WI38 (cell line): ENCODE data around the gene YOD1.

ENCODE experiments used
- H3K4me3 ChIP-seq: 2 replicates; pipeline ENCODE4 v1.5.1; 2011; ENCODE audit warnings: low read depth, mild to moderate bottlenecking, control low read depth, low read length
- TF ChIP-seq, protein P1 (sequence below): IDR thresholded peaks from 2 replicates; pipeline ENCODE4 v1.5.1; 2012; ENCODE audit warnings: low read depth, mild to moderate bottlenecking, control low read depth, low read length

YOD1 gene

DNA sequence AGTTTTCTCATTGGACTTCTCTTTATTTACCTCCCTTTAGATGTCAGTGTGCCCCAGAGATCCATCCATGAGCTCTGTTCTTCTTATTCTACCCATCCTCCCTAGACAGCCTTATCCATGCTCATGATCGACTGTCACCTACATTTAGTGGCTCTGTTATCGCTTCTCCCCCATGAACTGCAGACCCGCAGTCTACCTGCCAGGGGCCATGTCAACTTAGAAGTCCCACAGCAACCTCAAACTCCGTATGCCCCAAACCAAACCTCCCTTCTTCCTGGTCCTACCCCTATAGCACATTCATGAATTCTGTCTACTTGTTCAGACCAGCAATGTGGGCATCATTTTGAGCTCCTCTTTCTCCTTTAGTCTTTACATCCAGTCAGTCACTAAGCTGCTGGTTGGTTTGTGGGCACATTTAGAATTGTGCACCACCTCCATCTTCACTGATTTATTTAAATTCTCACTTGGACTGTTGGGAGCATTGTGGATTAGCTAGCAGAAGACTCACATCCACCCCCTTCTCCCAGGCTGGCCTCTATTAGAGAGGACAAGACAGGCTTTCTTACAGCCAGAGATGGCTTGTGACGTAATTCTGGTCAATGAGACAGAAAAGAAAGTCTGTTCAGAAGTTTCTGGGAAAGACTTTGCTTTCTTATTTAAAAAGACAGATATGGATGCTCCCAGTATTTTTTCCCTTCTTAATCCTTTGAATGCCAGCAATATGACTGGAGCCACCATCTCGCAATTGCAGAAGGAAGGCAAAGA lies 37.5 kb downstream of the YOD1 start:
- H3K4me3 ChIP-seq: no peak overlapping the region
- TF ChIP-seq, protein P1, sequence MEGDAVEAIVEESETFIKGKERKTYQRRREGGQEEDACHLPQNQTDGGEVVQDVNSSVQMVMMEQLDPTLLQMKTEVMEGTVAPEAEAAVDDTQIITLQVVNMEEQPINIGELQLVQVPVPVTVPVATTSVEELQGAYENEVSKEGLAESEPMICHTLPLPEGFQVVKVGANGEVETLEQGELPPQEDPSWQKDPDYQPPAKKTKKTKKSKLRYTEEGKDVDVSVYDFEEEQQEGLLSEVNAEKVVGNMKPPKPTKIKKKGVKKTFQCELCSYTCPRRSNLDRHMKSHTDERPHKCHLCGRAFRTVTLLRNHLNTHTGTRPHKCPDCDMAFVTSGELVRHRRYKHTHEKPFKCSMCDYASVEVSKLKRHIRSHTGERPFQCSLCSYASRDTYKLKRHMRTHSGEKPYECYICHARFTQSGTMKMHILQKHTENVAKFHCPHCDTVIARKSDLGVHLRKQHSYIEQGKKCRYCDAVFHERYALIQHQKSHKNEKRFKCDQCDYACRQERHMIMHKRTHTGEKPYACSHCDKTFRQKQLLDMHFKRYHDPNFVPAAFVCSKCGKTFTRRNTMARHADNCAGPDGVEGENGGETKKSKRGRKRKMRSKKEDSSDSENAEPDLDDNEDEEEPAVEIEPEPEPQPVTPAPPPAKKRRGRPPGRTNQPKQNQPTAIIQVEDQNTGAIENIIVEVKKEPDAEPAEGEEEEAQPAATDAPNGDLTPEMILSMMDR: no peak

- TF ChIP-seq, protein P1: no peak
- no peak overlapping the region for H3K4me3 ChIP-seq
Measured at GRCh38 chr1:207010726-207011125, 40.3 kb downstream of the YOD1 start.

DNA sequence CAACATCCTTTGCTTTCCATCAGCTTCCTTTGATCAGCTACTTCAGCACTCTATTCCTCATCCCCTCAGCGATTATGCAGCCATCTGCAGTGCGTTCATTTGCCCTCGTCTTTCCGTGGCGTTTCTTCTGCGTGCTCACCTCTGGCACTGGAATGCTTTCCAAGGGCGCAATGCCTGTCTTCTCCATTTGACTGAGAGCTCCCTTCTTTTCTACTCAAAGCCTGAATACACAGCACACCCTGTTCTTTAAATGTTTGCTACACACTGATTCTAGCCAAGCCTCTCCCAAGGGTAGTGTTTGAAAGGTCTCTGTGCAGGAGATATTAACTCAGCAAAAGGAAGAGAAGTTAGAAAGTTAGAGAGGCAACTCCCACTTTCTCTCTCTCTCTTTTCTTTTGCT lies 41.1 kb downstream of the YOD1 start:
- no peak overlapping the region for H3K4me3 ChIP-seq
- TF ChIP-seq, protein P1: no peak

- TF ChIP-seq, protein P1: no peak
- no peak overlapping the region for H3K4me3 ChIP-seq
Measured at GRCh38 chr1:207009182-207009850, 41.7 kb downstream of the YOD1 start.

- no peak overlapping the region for H3K4me3 ChIP-seq
- TF ChIP-seq, protein P1: no peak
Measured at GRCh38 chr1:207007352-207008033, 43.5 kb downstream of the YOD1 start.

DNA sequence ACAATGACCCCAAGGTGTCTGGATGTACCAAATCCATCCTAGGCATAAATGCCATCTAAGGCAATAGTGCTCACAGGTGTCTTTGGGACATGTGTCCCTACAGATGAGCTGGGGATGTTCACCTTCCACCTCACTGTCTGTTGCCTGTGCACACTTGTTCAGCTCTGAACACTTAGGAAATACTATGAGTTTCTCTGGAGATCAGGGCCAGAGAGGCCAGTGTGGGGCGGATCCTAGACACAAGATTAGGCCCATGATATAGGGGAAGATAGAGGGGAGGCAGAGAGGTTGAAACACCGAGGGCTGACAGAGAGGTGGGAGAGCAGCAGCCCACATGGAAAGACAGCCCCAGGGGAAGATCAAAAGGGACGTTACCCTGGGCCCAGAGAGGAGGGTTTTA lies 44.1 kb downstream of the YOD1 start:
- TF ChIP-seq, protein P1: no peak
- no peak overlapping the region for H3K4me3 ChIP-seq

DNA sequence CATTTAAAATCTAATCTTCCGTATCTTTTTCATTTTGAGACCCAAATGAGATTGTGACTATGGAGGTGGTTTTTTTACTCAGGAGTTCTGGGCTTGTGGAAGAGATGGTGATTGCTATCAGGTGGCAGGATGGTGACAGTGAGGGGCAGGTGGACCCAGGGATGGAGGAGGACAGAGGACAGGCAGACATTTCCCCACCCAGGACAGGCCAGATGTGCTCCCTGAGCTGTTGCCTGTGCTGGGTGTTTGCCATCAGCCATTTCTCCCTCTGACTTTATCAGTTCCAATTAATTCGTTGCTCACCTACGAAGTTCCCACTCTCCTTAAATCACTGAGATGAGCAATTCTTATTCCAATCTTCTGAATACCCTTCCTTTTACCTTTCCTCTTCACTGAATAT lies 44.9 kb downstream of the YOD1 start:
- TF ChIP-seq, protein P1: no peak
- H3K4me3 ChIP-seq: no peak overlapping the region
